ENCODE results near the gene GLB1L2.

Gene GLB1L2

DNA sequence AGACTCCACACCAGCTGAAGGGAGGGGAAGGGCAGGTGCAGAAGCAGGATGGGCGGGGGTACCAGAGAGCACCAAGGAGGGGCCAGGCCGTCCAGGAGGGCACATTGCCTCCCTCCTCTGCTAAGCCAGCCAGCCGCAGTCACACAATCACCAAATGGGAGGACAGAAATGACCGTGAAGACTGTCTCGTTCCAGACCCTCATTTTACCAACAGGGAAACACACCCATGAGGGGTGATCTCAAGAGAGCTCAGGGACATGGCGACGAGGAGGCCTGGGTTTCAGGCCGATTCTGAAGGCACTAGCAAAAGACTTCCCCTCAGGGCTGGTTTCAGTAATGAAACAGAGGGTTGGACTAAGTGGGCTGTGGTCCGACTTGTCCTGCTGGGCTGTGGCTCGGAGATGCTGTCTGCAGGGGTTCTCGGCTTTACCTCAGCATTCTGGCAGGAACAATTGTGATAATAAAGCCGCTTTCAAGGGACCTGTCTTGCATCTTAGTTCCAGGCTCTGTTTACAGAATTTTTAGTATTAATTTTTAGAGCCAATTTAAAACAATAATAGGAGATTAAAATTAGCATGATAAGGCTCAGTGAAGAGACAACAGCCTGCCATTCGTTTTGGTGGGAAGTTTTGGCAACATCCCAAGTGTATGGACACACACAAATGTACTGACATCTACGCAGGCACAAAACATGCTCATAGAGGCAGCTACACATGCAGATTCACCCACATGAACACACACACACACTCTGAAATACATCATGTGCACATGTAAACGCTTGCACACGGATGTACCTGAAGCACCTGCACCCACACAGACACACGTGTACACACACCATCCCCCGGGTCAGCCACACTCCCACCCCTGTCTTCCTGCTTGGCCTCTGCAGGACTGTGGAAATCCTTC lies 82.3 kb downstream of the GLB1L2 start:
- Histone ChIP-seq H4K20me1 (ENCODE audit: insufficient read depth, low read length) (no peaks in the 10 kb centered on the region), H3F3A (ENCODE audit: insufficient read depth, low read length) (no peaks in the 10 kb centered on the region), H3K9me3 (ENCODE audit: low read length) (no peaks in the 10 kb centered on the region), H3K4me1 (ENCODE audit: insufficient read depth, low read length, severe bottlenecking) (no peaks in the 10 kb centered on the region), H3K79me2 (ENCODE audit: insufficient read depth, low read length) (no peaks in the 10 kb centered on the region), H3K4me3 (ENCODE audit: low read depth, low read length, poor library complexity, severe bottlenecking) (no peak overlapping the region), H3K9me2 (ENCODE audit: low read depth, low read length) (no peaks in the 10 kb centered on the region), H3K9ac (ENCODE audit: low read length) (no peak overlapping the region), H3K27ac (ENCODE audit: low read depth, low read length, poor library complexity, severe bottlenecking) (no peak overlapping the region), H3K4me2 (ENCODE audit: low read length) (no peak overlapping the region), H3K36me3 (ENCODE audit: insufficient read depth, low read length) (no peaks in the 10 kb centered on the region), H3K27me3 (ENCODE audit: insufficient read depth, low read length) (0 out of 2 replicates have a peak, but pooled peaks cover 3% of the 10 kb centered on the region), H2AFZ (ENCODE audit: low read length) (no peak overlapping the region)
- TF ChIP-seq, protein P1, sequence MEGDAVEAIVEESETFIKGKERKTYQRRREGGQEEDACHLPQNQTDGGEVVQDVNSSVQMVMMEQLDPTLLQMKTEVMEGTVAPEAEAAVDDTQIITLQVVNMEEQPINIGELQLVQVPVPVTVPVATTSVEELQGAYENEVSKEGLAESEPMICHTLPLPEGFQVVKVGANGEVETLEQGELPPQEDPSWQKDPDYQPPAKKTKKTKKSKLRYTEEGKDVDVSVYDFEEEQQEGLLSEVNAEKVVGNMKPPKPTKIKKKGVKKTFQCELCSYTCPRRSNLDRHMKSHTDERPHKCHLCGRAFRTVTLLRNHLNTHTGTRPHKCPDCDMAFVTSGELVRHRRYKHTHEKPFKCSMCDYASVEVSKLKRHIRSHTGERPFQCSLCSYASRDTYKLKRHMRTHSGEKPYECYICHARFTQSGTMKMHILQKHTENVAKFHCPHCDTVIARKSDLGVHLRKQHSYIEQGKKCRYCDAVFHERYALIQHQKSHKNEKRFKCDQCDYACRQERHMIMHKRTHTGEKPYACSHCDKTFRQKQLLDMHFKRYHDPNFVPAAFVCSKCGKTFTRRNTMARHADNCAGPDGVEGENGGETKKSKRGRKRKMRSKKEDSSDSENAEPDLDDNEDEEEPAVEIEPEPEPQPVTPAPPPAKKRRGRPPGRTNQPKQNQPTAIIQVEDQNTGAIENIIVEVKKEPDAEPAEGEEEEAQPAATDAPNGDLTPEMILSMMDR (IDR thresholded peaks at IDR 0.05; ENCODE audit: low read length), result no peak
- TF ChIP-seq EZH2 (IDR thresholded peaks at IDR 0.05; ENCODE audit: borderline replicate concordance, low read length), result no peak

DNA sequence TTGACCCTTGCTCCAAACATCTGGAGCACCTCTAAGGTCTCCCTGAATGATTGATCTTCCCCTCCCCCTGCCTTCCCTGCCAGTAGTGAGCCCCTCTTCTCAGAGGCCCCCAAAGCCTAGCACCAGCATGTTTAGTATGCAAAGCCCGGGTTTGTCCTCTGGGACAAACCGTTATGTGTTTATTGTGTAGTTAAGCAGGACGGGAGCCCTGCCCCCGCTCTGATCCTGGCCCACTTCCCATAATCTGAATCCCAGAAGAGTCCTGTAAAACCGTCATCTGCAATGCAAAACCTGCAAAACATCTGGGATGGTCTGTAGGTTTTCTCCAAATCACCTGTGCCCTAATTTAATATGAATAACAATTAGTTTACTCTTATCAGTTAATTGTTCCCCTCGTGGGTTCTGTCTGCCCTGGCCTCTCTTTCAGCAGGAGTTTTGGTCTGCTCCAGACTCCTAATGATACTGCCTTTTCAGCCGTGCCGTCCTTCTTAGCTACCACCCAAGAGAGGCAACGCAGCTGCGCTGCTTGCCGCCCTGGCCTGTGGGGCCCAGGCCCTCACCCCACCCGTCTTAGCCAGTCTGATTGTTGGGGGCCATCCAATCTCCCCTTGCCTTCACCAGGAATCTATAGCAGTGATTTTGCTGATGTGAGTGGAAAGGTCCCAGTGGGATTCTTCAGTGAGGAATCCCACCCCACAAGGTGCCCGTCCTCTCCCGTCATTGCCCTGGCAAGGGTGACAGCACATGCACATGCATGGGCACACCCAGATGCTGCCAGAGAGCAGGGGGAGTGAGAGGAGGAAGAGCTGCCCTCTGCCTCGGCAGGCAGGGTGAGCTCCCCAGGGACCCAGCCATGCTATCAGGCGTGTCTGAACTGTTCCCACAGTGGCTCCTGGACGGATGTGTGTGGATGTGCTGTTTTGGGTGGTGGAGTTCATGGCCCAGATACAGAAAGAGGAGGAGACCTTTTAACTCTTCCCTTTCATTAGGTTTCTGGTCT lies 83.3 kb downstream of the GLB1L2 start:
- Histone ChIP-seq H3F3A (ENCODE audit: insufficient read depth, low read length) (no peaks in the 10 kb centered on the region), H2AFZ (ENCODE audit: low read length) (no peak overlapping the region), H3K4me1 (ENCODE audit: insufficient read depth, low read length, severe bottlenecking) (no peaks in the 10 kb centered on the region), H3K4me2 (ENCODE audit: low read length) (no peak overlapping the region), H4K20me1 (ENCODE audit: insufficient read depth, low read length) (no peaks in the 10 kb centered on the region), H3K27ac (ENCODE audit: low read depth, low read length, poor library complexity, severe bottlenecking) (no peak overlapping the region), H3K4me3 (ENCODE audit: low read depth, low read length, poor library complexity, severe bottlenecking) (no peak overlapping the region), H3K36me3 (ENCODE audit: insufficient read depth, low read length) (no peaks in the 10 kb centered on the region), H3K9ac (ENCODE audit: low read length) (no peak overlapping the region), H3K9me2 (ENCODE audit: low read depth, low read length) (no peaks in the 10 kb centered on the region), H3K9me3 (ENCODE audit: low read length) (no peaks in the 10 kb centered on the region), H3K27me3 (ENCODE audit: insufficient read depth, low read length) (0 out of 2 replicates have a peak, but pooled peaks cover 3% of the 10 kb centered on the region), H3K79me2 (ENCODE audit: insufficient read depth, low read length) (no peaks in the 10 kb centered on the region)
- TF ChIP-seq, protein P1 (IDR thresholded peaks at IDR 0.05; ENCODE audit: low read length), result no peak
- TF ChIP-seq EZH2 (IDR thresholded peaks at IDR 0.05; ENCODE audit: borderline replicate concordance, low read length), result no peak

DNA sequence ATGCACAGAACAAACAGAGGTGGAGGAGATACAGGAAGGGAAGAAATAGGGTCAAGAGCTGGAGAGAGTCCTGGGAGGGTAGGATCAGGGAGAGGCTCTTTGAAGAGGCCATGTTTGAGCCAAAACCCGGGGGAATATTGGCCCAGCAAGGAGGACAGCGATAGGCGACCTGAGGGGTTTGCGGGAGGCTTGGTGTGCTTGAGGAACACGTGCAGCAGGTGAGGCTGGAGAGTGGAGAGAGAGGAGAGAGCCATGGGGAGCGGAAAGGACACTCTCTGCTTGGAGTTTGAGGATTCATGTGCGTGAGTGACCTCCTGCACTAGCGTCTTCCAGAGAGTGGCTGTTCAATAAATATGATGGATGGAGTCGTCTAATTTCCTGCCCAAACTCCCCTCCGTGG lies 84.9 kb downstream of the GLB1L2 start:
- Histone ChIP-seq H3K9ac (ENCODE audit: low read length) (no peak overlapping the region), H3K9me2 (ENCODE audit: low read depth, low read length) (no peaks in the 10 kb centered on the region), H3K36me3 (ENCODE audit: insufficient read depth, low read length) (no peaks in the 10 kb centered on the region), H3K9me3 (ENCODE audit: low read length) (no peaks in the 10 kb centered on the region), H2AFZ (ENCODE audit: low read length) (no peak overlapping the region), H3F3A (ENCODE audit: insufficient read depth, low read length) (no peaks in the 10 kb centered on the region), H3K4me3 (ENCODE audit: low read depth, low read length, poor library complexity, severe bottlenecking) (no peak overlapping the region), H3K4me2 (ENCODE audit: low read length) (no peak overlapping the region), H4K20me1 (ENCODE audit: insufficient read depth, low read length) (no peaks in the 10 kb centered on the region), H3K27me3 (ENCODE audit: insufficient read depth, low read length) (0 out of 2 replicates have a peak, but pooled peaks cover 3% of the 10 kb centered on the region), H3K27ac (ENCODE audit: low read depth, low read length, poor library complexity, severe bottlenecking) (no peak overlapping the region), H3K79me2 (ENCODE audit: insufficient read depth, low read length) (no peaks in the 10 kb centered on the region), H3K4me1 (ENCODE audit: insufficient read depth, low read length, severe bottlenecking) (no peaks in the 10 kb centered on the region)
- TF ChIP-seq, protein P1 (IDR thresholded peaks at IDR 0.05; ENCODE audit: low read length), result no peak
- no peak for TF ChIP-seq EZH2 (IDR thresholded peaks at IDR 0.05; ENCODE audit: borderline replicate concordance, low read length)
